Smooth muscle cell of the brain vasculature (primary cell): ENCODE results near the gene OGG1.

Source experiments
- DNase-seq: peaks from one replicate; pipeline ENCODE4 v3.0.0-alpha.2; 2012; ENCODE audit warnings: low read depth, low spot score

OGG1 gene

DNA sequence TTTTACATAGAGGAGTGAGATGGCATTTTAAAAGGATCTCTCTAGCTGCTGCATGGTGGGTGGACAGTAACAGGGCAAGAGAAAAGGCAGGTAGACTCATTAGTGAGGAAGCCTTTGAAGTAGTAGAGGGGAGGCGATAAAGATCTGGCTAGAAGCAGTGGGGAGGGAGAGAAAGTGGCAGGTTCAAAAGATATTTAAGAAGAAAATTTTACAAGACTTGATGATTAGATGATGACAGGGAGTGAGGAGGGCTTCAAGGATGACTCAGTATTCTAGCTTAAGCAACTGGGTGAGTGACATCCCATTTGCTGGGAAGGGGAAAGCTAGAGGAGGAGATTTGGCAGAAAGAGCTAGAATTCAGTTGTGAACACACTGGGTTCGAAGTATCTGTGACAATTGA is 22.0 kb upstream of the OGG1 start:
- DNase-seq, result no peak

DNA sequence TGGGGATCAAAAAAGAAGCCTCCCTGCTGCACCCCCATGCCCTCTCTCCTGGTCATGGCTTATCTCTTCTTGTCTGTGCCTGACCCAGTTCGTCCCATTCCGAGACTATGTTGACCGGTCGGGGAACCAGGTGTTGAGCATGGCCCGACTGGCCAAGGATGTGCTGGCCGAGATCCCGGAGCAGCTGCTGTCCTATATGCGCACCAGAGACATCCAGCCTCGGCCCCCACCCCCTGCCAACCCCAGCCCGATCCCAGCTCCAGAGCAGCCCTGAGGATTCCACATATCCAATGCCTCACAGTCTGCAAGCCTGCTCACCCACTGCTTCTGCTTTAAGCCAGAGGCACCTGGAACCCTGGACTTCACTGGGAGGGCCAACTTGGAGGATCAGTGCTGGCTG is 20.3 kb upstream of the OGG1 start:
- no peak for DNase-seq

DNA sequence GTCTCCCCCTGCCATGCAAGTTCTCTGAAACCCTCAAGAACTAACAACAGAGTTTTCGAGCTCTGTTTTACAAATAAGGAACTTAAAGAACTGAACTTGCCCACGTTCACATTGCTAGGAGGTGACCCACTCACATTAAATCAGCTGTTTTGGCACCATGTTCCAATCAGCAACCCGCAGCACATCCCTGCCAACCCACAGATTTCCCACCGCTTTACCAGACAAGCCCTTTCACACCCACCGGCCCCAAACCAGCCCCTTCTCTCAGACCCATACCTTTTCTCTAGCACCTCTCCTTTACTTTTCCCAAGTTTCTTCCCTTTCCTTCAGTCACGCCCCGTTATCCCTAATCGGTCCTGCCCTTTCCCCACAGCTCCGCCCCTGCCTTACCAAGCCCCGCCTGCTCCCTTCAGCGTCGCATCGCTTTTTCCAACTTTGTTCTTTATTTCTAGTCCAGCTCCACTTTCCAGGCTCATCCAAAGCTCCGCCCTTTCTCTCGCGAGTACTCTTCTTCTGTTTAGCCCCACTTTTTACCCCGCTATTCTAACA is 19.0 kb upstream of the OGG1 start:
- no peak for DNase-seq

DNA sequence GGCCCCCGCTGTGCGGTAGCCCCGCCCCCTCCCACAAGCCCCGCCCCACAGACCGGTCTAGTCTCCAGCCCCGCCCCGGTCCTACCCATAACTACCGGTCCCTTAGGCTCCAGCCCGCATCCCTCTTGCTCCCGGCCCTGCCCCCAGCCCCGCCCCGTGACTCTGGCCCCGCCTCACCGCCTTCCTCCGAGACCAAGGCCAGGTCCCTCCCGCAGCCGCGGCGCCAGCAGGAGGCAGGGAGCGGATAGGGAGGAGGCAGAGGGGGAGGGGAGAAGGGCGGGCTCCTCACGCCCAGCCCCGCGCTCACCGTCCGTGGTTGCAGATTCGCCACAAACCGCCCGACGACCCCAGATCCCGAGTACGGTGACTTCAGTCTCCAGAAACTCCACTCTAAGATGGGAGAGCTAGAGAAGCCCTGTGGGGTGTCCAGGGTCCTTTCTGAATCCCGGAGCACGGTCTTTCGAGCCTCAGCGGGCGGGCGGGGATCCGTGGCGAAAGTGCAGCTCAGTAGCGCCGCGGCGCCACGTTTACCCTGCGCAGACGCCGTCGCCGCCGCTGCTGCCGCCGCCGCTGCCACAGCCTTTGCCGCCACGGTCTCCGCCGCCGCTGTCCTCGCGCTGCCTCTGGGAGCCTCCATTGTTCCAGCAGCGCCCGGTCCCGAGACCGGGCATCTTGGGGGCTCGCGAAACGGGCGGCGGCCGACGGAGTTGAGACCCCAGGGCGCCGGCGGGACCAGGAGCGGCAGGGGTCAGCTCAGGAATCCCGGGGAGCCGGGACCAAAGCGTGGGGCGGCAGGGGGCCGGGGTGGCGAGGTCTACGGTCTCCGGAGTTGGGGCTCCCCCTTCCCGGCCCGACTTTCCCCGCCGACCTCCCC is 18.3 kb upstream of the OGG1 start, which contains the start of gene BRPF1:
TSS of gene BRPF1 (plus strand) at position 530 of the 874 bp plus-strand sequence. CDS start 2,406 bp downstream, outside the sequence.
- DNase-seq, result peak; percentile 99

DNA sequence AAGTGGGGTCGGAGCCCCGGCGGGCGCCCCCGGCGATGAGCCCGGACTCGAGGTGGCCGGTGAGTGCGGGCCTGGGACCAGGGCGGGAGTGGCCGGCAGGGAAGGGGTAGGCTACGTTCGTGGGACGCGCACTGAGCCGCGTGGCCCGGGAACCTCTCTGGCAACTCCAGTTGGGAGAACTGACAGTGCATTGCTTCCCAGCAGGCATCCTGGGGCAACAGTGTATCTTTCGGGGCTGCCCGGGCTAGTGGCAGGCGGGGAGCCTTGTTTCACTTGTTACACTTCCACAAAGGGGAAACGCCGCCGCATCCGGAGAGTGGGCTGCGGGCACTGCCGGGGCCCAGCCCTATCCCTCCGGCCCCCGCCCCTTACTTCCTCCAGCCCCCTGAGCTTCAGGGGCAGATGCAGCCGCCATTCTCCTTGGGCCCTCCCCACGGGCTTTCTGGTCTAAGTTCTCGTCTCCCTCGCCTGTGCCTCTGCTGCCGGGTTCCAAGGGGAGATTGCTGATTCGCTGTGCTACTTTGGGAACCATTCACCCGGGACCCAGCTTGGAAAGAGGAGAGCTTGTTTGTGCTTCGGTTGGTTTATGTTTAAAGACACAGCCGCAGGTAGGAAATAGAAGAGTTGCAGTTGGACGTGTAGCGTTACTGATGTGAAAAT is 17.5 kb upstream of the OGG1 start:
- no peak for DNase-seq

DNA sequence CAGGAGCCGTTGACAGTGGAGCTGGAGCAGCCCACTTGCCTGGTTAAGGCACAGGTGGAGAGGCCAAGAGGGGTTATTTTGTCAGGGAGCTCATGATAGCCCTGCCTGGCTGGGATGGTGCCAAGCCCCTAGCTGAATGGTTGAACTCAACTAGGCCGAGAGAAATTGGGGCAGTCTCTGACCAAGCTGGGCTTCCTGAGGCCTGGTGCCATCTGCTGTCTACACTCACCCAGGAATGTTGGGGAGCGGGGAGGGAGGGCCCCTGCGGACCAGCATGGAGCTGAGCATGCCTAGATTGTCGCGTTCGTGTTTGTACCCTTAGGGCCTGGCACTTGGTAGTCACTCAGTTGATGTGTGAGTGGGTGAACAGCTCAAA is 17.0 kb upstream of the OGG1 start:
- no peak for DNase-seq

DNA sequence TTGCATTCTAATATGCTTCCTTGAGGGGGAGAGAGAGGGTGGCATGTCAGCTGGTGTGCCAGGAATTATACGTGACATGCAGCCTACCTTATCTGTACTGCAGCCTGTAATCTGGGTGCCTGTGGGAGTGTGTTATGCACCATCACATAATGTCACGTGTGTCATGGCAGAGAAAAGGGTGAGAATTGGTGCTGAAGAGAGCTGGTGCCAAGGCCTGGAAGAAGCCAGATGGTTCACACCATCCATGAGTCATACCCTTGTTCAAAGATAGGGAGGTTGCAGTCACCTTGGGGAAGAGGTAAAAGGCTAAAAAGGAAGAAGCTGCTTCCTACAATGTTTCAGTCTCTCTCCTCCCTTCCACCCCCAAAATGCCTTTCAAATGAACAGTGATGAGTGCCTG is 12.9 kb upstream of the OGG1 start:
- no peak for DNase-seq

DNA sequence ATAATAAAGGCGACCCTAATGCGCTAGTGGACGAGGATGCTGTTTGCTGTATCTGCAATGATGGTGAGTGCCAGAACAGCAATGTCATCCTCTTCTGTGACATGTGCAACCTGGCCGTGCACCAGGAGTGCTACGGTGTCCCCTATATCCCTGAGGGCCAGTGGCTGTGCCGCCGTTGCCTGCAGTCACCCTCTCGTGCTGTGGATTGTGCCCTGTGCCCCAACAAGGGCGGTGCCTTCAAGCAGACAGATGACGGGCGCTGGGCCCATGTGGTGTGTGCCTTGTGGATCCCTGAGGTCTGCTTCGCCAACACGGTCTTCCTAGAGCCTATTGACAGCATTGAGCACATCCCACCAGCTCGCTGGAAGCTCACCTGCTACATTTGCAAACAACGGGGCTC is 10.6 kb upstream of the OGG1 start:
- DNase-seq, result no peak

DNA sequence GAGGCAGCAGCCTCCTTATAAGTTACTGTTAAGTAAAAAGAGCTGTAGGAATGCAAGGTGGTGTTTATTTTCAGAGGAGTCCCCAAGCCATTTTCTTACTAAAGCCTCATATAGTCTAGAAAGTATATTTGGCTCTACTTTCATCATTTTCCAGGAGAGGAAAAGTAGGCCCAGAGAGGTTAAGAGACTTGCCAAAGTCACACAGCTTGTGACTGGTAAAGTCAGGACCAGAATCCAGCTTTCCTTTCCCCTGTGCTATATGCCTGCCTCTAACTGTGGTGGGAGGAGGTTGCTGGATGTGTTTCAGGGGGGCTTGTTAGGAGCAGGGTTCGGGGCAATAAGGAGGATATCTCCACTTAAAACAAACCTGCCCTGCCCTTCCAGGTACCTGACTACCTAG is 7.2 kb upstream of the OGG1 start:
- no peak for DNase-seq

DNA sequence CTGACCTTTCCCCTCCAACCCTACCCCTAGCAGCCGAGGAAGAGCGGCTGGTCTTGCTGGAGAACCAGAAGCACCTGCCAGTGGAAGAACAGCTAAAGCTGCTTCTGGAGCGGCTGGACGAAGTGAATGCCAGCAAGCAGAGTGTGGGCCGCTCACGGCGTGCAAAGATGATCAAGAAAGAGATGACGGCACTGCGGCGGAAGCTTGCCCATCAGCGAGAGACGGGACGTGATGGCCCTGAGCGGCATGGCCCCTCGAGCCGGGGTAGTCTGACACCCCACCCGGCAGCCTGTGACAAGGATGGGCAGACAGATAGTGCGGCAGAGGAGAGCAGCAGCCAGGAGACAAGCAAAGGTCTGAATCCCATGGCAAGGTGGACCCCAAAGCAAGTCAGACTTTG is 6.2 kb upstream of the OGG1 start:
- no peak for DNase-seq

DNA sequence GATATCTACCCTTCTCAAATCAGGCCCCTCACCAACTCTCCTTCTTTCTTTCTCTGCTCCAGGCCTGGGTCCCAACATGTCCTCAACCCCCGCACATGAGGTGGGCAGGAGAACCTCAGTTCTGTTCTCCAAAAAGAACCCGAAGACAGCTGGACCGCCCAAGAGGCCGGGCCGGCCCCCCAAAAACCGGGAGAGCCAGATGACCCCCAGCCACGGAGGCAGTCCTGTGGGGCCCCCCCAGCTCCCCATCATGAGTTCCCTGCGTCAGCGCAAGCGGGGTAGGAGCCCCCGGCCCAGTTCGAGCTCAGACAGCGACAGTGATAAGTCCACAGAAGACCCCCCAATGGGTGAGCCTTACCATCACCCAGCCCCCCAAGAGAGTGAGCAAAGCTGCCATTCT is 5.6 kb upstream of the OGG1 start:
- DNase-seq, result no peak

DNA sequence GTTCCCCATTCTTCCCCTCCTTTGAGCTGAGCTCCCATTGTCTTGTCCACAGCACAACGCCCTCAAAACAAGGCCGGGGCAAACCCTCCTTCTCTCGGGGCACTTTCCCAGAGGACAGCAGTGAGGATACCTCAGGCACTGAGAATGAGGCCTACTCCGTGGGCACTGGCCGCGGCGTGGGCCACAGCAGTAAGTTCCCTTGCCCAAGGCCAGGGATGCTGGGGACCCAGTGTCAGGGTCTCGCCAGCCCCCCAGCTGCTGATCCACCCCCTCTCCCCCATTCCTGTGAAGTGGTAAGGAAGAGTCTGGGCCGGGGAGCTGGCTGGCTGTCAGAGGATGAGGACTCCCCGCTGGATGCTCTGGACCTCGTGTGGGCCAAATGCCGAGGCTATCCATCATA is 4.2 kb upstream of the OGG1 start:
- DNase-seq, result no peak

DNA sequence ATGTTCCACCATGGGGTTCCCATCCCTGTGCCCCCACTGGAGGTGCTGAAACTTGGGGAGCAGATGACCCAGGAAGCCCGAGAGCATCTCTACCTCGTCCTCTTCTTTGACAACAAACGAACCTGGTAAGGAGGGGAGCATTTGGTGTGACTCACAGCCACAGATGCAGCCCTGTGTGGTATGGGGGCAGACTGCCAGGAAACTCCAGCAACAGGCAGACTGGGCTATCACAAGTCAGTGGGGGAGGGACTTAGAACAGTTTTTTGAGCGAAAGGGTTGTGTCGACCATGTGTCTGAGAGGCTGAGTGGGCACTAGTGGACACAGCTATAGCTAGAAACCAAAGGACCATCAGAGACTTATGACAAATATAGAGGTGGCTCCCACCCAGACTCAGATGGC is 3.4 kb upstream of the OGG1 start:
- DNase-seq, result peak; percentile 32

DNA sequence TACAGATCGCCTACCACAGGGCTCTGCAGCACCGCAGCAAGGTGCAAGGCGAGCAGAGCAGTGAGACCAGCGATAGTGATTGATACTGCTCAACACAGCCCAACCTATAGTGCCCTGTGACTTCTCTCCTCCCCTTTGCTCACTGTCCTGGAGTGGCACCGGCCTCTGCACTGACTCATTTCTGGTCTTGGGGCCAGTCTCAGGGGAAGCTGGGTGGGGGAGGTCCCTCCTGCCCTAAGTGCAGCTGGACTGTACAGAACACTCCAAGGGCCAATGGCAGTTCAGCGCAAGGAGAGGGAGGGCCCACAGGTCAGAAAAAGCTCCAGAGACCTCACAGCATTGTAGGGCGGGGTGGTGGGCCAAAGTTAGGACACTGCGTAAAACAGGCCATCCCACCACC is 2.5 kb upstream of the OGG1 start:
- DNase-seq, result no peak

DNA sequence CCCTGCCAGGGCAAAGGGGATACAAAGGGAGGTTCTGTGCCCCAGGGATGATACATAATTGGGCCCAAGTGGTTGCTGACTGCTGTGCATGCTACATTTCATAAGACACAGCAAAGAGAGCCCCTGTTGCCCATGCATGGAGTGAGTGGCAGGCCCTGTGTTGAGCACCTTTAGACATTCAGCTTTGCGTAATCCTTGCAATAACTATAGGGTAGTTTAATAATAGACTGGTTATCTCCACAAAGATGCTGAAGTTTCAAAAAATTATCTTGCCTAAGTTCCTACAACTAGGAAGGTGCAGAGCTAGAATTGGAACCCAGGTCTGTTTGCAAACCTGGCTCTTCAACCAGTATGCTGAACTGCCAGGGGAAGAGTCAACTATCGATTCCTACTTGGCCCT is 1.7 kb upstream of the OGG1 start:
- DNase-seq, result no peak

DNA sequence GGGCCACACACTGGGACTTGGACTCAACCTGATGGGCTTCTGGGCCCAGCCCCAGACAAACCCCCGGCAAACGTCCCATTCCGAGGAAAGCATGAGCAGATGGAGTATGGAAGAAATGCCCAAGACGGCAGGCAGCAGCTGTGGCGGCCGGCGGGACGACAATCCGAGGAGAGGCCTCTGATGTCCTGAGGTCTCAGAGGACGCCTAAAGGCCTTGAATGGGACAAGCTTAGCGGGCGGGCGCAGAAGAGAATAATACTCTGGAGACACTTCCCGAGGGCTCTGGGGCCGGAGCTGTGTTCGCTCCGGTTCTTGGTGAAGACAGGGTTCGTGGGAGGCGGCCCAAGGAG is 482 bp upstream of the OGG1 start:
- DNase-seq, result no peak

DNA sequence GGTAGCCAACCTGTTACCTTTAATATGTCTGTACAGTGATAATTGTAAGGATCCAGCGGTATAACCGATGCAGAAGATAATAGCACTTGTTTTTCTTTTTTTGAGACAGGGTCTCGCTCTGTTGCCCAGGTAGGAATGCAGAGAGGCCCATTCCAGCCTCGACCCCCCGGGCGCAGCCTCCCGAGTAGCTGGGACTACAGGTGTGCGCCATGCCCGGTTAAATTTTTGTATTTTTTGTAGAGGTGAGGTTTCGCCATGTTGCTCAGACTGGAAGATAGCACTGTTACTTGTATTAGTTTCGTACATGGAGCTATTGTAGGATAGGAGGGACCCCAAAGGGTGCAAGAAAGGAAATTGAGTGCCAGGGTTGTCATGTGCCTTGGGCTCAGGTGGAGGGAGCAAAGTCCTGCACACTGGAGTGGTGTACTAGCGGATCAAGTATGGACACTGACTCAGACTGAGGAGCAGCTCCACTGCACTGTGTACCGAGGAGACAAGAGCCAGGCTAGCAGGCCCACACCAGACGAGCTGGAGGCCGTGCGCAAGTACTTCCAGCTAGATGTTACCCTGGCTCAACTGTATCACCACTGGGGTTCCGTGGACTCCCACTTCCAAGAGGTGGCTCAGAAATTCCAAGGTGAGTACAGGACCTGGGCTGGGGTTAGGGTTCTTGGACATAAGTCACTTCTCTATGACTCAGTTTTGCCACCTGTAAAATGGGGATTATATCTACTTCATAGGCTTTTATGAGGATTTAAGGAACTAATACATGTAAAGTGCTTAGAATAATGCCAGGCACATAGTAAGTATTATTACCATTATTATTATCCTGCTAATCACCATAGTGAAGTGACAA is 1.0 kb downstream of the OGG1 start:
- no peak for DNase-seq

DNA sequence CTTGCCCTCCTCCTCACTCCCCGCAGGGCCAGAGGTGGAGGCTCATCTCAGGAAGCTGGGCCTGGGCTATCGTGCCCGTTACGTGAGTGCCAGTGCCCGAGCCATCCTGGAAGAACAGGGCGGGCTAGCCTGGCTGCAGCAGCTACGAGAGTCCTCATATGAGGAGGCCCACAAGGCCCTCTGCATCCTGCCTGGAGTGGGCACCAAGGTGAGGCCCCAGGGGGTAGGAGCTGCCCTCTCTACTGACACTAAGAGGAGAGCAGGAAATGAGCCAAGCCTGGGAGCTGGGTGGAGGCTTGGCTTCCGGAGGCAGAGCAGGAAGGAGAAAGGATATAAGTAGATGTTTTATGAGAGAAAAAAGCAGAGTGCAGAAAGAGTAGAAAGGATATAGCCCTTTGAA is 4.9 kb downstream of the OGG1 start:
- DNase-seq, result no peak

DNA sequence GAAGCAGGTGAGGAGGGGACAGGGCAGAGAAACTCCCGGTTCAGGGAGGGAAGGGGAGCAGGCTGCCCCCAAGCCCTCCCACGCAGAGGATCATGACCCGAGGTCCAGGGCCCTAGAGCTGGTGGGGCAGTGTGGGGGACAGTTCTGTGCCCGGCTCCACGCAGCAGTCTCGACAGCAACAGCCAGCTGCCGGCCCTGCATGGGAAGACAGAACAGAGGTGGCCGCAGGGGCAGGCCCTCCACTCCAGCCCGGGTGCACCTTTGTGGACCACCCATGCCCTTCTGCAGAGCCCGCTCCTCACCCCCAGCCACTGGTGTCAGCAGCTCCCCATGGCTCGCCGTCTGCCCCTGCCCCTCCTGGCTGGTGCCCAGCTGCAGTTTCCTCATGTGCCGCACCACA is 7.7 kb downstream of the OGG1 start:
- no peak for DNase-seq

DNA sequence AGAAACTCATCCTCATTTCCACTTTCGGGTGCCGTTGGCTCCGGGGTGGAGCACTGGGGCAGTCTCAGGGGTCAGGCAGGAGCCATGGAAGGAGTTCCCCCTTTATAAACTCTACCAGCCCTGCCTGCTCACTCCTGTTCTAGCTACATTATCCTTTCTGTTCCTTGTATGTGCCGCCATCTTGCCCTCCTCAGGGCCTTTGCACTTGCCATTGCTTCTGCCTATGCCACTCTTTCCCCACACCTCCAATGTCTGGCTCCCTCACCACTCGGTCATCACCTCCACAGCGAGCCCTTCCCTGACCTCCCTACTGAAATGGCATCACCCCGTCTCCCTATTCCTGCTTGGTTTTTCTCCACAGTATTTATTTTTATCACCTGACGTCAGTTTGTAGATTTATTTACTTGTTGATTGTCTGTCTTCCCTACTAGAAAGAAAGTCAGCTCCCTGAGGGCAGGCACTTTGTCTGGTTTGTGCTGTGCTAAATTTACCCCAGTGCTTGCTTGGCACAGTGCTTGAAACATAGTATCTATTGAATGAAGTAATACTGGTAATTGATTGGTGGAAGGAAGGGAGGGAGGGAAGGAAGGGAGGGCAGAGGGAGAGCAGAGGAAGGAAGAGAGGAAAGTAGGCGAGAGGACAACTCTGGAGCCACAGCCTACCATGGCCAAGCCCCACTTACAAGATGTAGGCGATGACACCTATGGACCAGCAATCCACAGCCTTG is 11.2 kb downstream of the OGG1 start:
- DNase-seq, result no peak

DNA sequence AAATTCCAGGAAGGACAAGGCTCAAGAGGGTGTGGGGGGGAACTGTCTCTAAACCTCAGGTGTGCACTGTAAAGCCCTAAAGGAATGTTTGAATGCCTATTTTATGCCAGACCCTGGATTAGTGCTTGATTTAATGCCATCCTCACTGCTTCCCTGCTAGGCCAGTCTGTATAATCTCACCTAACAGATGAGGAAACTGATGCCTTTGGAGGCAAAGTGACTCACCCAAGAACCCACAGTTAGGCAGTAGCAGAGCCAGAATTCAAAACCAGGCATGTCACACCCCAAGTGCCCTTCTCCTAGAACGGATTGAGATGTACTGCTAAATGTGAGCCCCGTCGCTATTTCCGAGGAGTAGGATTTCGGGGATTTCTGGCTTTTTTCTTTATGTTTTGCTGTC is 12.2 kb downstream of the OGG1 start:
- DNase-seq, result no peak

DNA sequence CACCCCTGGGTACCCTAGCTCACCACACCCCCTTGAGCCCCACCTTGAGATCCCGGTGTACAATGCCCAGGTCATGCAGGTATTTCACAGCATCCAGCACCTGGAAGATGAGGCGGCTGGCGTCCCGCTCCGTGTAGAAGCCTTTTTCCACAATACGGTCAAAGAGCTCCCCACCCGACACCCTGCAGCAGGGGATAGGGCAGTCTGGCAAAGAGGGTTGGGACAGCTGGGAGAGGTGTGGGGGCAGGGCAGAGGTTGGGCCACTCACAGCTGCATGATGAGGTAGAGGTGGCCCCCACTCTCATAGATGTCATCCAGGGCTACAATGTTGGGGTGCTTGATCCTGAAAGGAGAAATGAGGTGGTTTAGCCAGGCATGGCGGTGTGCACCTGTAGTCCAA is 13.1 kb downstream of the OGG1 start:
- no peak for DNase-seq
